HG03196 (cell line): Measurements from ENCODE around the gene GEMIN4.
A peak's percentile ranks its signal among the peaks of the same experiment; 100 is the strongest.

ENCODE experiments used
- ATAC-seq: cut with Tn5 transposase; IDR thresholded peaks from one replicate; pipeline ENCODE4 v1.9.1; 2021; ENCODE audit not compliant: unreplicated experiment

Gene GEMIN4

GRCh38 chr17:744937-745336 is 7.1 kb downstream of the GEMIN4 start:
- no peak for ATAC-seq

DNA sequence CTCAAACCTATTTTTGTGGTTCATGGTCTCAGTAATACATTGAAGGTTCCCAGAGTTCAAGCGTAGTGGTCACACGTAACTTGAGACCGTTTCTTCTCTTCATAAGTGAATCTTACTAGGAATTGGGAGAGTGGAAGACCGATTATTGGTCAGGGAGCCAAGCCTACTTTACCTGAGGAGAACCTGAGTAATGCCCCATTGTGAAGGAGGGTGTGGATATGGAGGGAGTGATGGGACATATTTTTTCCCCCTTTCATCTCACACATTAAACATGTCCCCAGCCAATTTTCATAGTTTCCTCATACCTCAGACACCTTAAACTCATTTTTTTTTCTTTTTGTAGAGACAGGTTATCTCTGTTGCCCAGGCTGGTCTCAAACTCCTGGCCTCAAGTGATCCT is 8.9 kb downstream of the GEMIN4 start:
- no peak for ATAC-seq

DNA sequence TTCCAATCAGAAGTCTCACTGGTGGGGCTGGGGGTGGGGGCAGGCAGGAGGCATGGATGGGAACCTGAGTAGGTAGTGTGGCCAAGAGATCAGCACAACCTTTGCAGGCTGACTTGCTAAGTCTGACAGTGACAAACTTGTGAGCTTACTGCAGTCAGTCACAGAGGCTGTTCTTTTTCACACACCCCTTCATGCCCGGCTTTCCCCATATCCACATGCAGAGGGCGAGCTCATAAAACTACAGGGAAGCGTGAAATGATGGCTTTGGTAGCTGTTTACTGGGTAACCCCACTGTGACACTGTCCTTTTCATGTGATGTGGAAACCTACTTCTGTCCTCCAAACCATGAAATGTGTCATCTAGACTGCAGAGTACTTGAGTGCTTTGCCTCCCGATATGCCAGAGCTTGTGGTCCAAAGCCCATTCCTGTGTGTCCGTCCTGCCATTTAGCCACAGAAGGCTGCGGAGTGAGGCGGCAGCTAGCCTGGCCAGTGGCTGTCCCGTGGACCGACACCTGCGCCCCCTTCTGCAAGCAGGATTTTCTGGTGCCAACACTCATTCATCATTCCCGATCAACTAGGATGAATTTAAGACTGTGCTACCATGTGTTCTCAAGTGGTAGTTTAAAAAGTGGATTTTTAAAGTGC is 9.8 kb downstream of the GEMIN4 start:
- ATAC-seq, result no peak

GRCh38 chr17:740240-741017 is 11.6 kb downstream of the GEMIN4 start:
- peak; percentile 49 for ATAC-seq

DNA sequence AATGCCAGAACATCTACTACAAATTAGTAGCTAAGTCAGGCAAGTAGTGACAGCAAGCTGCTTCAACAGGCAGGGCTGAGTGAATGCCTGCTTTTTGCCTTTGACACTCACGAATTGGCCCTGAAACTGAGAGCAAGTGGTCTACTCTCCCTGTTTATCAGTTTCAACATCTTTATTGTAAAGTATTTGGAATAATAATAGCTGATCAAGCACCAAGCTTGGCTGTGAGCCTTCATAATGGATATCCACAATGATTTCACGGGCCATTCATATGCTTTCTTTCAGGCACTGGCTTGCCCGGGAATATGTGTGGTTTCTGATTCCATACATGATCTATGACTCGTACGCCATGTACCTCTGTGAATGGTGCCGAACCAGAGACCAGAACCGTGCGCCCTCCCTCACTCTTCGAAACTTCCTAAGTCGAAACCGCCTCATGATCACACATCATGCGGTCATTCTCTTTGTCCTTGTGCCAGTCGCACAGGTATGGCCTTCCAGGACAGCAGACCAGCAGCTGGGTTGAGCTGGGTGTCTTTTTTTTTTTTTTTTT is 14.4 kb downstream of the GEMIN4 start:
- ATAC-seq, result no peak

GRCh38 chr17:733743-734142 is 18.3 kb downstream of the GEMIN4 start:
- ATAC-seq, result no peak

- peak; percentile 19 for ATAC-seq
Measured at GRCh38 chr17:732902-733720, 19.0 kb downstream of the GEMIN4 start.

DNA sequence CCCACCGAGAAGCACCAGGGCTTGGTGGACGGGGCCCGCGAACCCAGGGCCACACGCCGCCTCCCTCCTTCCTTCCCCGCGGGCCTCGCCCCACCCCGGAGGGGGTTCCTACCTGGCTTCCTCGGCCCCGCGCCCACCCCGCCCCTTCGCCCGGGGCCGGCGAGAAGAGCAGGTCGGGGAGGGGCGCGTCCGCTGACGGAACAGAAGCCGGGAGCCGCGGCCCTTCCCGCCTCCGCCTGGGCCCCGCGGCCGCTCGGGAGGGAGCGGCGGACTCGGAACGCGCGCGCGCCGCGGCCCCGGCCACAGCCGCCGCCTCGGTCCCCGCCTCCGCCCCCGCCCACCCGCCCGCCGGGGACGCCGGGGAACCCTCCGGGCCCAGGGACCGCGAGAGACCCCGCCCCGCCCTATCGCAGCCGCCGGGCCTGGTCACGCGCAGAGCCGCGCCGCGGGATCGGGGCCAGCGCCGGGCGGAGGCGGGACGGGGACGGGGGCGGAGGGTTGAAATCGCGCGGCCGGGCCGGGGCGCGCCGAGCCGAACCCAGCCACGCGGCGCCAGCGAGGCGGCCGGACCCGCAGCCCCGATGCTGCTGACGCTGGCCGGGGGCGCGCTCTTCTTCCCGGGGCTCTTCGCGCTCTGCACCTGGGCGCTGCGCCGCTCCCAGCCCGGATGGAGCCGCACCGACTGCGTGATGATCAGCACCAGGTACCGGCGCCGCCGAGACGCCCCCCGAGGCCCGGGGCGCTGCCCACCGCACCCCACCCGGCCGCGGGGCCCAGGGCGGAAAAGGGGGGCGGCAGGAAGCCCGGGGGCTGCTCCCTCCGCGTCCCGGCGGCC is 19.8 kb downstream of the GEMIN4 start, which contains the start of gene TLCD3A:
TSS of gene TLCD3A (plus strand) at position 530 of the 835 bp plus-strand sequence. CDS start at position 582, 52 bp downstream.
- ATAC-seq, result peak; percentile 48

GRCh38 chr17:731644-732066 is 20.4 kb downstream of the GEMIN4 start:
- peak; percentile 15 for ATAC-seq

- ATAC-seq, result no peak
Measured at GRCh38 chr17:728911-729310, 23.2 kb downstream of the GEMIN4 start.

DNA sequence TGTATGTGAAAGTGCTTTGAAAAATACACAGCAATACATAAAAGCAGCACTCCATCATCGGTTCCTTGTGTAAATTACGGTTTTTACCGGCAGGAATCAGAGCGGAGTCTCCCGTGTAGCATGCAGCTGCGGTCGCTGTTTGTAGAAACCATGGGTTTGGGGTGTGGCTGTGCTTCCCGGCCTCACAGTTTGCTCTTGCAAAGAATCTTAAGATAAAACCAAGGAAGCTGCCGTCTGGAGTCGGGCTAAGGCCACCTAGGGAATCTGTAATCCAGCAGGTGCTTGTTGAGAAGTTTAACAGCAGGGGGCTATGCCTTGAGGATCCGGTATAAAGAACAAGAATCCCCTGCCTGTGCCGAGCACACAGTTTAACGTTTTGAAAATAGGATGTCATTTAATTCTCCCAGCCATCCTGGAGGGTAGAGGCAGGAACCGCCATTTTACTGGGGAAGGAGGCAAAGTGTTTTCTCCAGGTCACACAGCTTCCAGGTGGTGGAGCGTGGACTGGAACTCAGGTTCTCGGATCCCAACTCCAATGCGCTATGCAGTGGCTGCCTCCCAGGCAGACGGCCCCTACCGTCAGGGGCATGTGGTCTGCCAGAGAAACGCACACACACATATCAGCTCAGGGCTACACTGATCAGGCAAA is 25.7 kb downstream of the GEMIN4 start:
- no peak for ATAC-seq

GRCh38 chr17:725746-726145 is 26.3 kb downstream of the GEMIN4 start:
- ATAC-seq, result no peak

- no peak for ATAC-seq
Measured at GRCh38 chr17:725084-725483, 27.0 kb downstream of the GEMIN4 start.

DNA sequence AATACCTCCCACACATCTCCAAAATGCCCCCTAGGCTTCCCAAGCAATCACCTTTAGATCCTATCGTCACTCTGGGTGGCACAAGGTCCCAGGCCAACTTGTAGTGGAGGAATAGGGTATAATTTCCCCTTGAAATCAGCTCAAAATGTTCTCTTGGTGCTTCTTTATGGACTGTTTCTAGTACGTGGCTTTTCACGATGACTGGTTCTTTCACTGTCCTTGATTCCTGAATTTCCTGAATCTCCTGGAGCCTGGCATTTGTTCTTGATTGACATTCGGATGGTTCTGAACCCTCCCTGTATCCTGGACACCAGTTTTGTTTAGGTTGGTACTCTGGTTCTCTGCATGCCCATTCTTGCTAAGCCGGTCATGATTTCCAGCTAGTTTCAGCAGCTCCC is 30.5 kb downstream of the GEMIN4 start:
- ATAC-seq, result no peak

DNA sequence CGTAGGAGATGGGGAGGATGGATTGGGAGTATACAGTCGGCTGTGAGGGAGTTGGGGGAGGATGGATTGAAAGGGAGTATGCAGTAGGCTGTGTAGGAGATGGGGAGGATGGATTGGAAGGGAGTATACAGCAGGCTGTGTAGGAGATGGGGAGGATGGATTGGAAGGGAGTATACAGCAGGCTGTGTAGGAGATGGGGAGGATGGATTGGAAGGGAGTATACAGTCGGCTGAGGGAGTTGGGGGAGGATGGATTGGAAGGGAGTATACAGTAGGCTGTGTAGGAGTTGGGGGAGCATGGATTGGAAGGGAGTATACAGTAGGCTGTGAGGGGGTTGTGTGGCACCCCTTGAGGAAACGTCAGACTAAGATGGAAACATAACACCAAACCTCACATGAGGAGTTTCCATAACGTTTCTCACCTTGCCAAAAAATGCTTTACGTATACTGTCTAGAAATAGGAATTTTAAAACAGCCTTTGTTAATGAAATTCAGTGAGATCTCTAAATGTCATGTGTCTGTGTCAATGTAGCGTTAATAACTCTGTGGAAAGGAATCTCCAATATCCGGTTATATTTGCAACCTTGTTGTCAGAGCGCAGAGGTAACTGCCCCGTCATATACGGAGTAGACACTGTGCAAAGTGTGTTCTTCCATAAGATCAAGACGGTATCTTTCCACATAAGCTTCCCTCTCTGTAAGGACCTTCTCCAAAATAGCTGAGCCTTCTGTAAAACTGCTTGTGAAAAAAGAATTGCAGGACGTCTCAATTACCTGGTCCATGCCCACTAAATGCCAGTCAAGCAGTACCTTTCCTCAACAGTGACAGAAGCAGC is 31.1 kb downstream of the GEMIN4 start:
- no peak for ATAC-seq

- ATAC-seq, result no peak
Measured at GRCh38 chr17:718075-718474, 34.0 kb downstream of the GEMIN4 start.

GRCh38 chr17:708132-708531 is 43.9 kb downstream of the GEMIN4 start:
- ATAC-seq, result no peak

- ATAC-seq, result no peak
Measured at GRCh38 chr17:705863-706262, 46.2 kb downstream of the GEMIN4 start.

GRCh38 chr17:705011-705410 is 47.1 kb downstream of the GEMIN4 start:
- no peak for ATAC-seq
